Motor neuron (in vitro differentiated cells): ENCODE results near the gene TCOF1. TPM values are rescaled to one million over a fixed set of nuclear protein-coding genes. Genes with fewer than 3 reads are reported as not detected.

Experiments used
- ATAC-seq, 8 experiments: fragments of 200-7000 bp; cut with Tn5 transposase; replicated peaks in 6 of 8; 2 replicates each; pipeline ENCODE4 v1.8.0; 2021; ENCODE audit warnings: mild to moderate bottlenecking in 8 of 8, moderate library complexity in 8 of 8
- H3K27ac ChIP-seq, 2 donors: fragments of 250-450 bp; sonication (Bioruptor Pico); 2 replicates each; pipeline ENCODE4 v1.9.0; 2021; ENCODE audit warnings: antibody characterized with exemption in 2 of 2, mild to moderate bottlenecking in 2 of 2, moderate library complexity in 1 of 2
- H3K4me1 ChIP-seq, 2 donors: fragments of 250-450 bp; sonication (Bioruptor Pico); replicated peaks in 1 of 2; 2 replicates each; pipeline ENCODE4 v1.6.1; 2021; ENCODE audit warnings: antibody characterized with exemption in 2 of 2, mild to moderate bottlenecking in 2 of 2, moderate library complexity in 1 of 2
- H3K4me3 ChIP-seq, 5 donors: fragments of 250-450 bp; sonication (Bioruptor Pico); 2 replicates each; pipeline ENCODE4 v1.9.0; 2021; ENCODE audit warnings: antibody characterized with exemption in 5 of 5, mild to moderate bottlenecking in 5 of 5, moderate library complexity in 4 of 5
- WGBS, 10 experiments: fragments of 450-650 bp; shearing (Covaris generic); methylation state at CpG; one replicate each; pipeline ENCODE4 v1.0.0; 2022; 5-methylcytosine and 5-hydroxymethylcytosine counted together
- in situ Hi-C, 9 experiments: fragments of 400-800 bp; cut with MboI; loops; one replicate each; pipeline ENCODE4 v1.15.0; 2021; ENCODE audit warnings: low sequenced_read_pairs in 9 of 9, low pct_unique_long_range_greater_than_20kb in 2 of 9; ENCODE audit not compliant: unreplicated experiment in 9 of 9
- total RNA-seq, 8 experiments: library from RNA; unstranded; fragments of 300-600 nt; gene quantifications; 2 replicates each; pipeline versions ENCODE4 v1.2.3 to v1.2.4, GENCODE V29; 2022

TCOF1 gene
- total RNA-seq, 8 experiments from 2014 or later = 10.9 to 51.4 (median 17.9) TPM

- in situ Hi-C loops = no loop called here
- no peak overlapping the region for H3K4me3 ChIP-seq
- 80 to 100% (median 90%) methylated on average over 1 to 2 of the region's 12 CpGs; no CpG with 5 or more reads in 7 of the 10 experiments for WGBS, 10 experiments
- peak in 3 of 8 experiments; percentile 32 to 51 (median 41) for ATAC-seq
- no peaks in the 10 kb centered on the region for H3K4me1 ChIP-seq
- H3K27ac ChIP-seq = no peak overlapping the region
Observed at GRCh38 chr5:150398722-150399523, 41.4 kb downstream of the TCOF1 start.

GRCh38 chr5:150399524-150400211 lies 42.2 kb downstream of the TCOF1 start:
- no peak for ATAC-seq
- 60 to 100% (median 91%) methylated on average over 1 to 10 of the region's 11 CpGs; no CpG with 5 or more reads in 2 of the 10 experiments for WGBS, 10 experiments
- in situ Hi-C loops = no loop called here
- H3K27ac ChIP-seq = no peak overlapping the region
- no peak overlapping the region for H3K4me3 ChIP-seq
- H3K4me1 ChIP-seq = no peaks in the 10 kb centered on the region

GRCh38 chr5:150400316-150401075 lies 43.0 kb downstream of the TCOF1 start:
- WGBS, 10 experiments = 72 to 100% (median 87%) methylated on average over 2 to 10 of the region's 12 CpGs; no CpG with 5 or more reads in 1 of the 10 experiments

GRCh38 chr5:150401076-150401375 lies 43.5 kb downstream of the TCOF1 start:
- Histone ChIP-seq H3K4me3 (no peak overlapping the region), H3K4me1 (no peaks in the 10 kb centered on the region), H3K27ac (no peak overlapping the region)
- no peak for ATAC-seq
- in situ Hi-C loops = no loop called here
- 80 to 100% (median 90%) methylated on average over 1 to 3 of the region's 3 CpGs; no CpG with 5 or more reads in 3 of the 10 experiments for WGBS, 10 experiments

More at GRCh38 chr5:150400316-150401075, 43.0 kb downstream of the TCOF1 start:
- no peak for ATAC-seq
- Histone ChIP-seq H3K4me1 (no peaks in the 10 kb centered on the region), H3K27ac (no peak overlapping the region), H3K4me3 (no peak overlapping the region)
- in situ Hi-C loops = no loop called here

GRCh38 chr5:150401376-150402228 lies 44.1 kb downstream of the TCOF1 start:
- H3K4me1 ChIP-seq = no peaks in the 10 kb centered on the region
- H3K27ac ChIP-seq = no peak overlapping the region
- in situ Hi-C loops = no loop called here
- 70 to 97% (median 81%) methylated on average over 2 to 6 of the region's 11 CpGs; no CpG with 5 or more reads in 2 of the 10 experiments for WGBS, 10 experiments
- ATAC-seq = no peak
- no peak overlapping the region for H3K4me3 ChIP-seq

GRCh38 chr5:150402229-150402773 lies 44.8 kb downstream of the TCOF1 start:
- Histone ChIP-seq H3K27ac (no peak overlapping the region), H3K4me3 (no peak overlapping the region), H3K4me1 (no peaks in the 10 kb centered on the region)
- WGBS, 10 experiments = 88 to 100% (median 97%) methylated on average over 1 to 2 of the region's 4 CpGs; no CpG with 5 or more reads in 6 of the 10 experiments
- ATAC-seq = no peak
- in situ Hi-C loops = no loop called here

- ATAC-seq = no peak
- Histone ChIP-seq H3K4me3 (no peak overlapping the region), H3K4me1 (no peaks in the 10 kb centered on the region), H3K27ac (no peak overlapping the region)
- in situ Hi-C loops = no loop called here
- WGBS, 10 experiments = 86 to 100% (median 100%) methylated on average over 1 to 4 of the region's 12 CpGs; no CpG with 5 or more reads in 3 of the 10 experiments
Observed at GRCh38 chr5:150402901-150403342, 45.4 kb downstream of the TCOF1 start.

GRCh38 chr5:150404121-150404520 lies 46.6 kb downstream of the TCOF1 start:
- 74 to 100% (median 78%) methylated on average over 1 to 4 of the region's 5 CpGs; no CpG with 5 or more reads in 7 of the 10 experiments for WGBS, 10 experiments
- H3K4me3 ChIP-seq = no peak overlapping the region
- ATAC-seq = peak in 1 of 8 experiments; percentile 21
- no peak overlapping the region for H3K27ac ChIP-seq
- no peaks in the 10 kb centered on the region for H3K4me1 ChIP-seq
- in situ Hi-C loops = no loop called here

GRCh38 chr5:150404535-150404934 lies 47.0 kb downstream of the TCOF1 start:
- no peak for ATAC-seq
- H3K4me1 ChIP-seq = no peaks in the 10 kb centered on the region
- 80 to 92% methylated on average over 2 to 3 of the region's 10 CpGs; no CpG with 5 or more reads in 8 of the 10 experiments for WGBS, 10 experiments
- no peak overlapping the region for H3K27ac ChIP-seq
- in situ Hi-C loops = no loop called here
- no peak overlapping the region for H3K4me3 ChIP-seq

- 56 to 100% (median 100%) methylated on average over 1 to 5 of the region's 9 CpGs; no CpG with 5 or more reads in 4 of the 10 experiments for WGBS, 10 experiments
- Histone ChIP-seq H3K27ac (no peak overlapping the region), H3K4me3 (no peak overlapping the region), H3K4me1 (peaks cover 0 to 3% of the 10 kb centered on the region in 2 donors)
- in situ Hi-C loops = no loop called here
- ATAC-seq = no peak
Observed at GRCh38 chr5:150404941-150405816, 47.7 kb downstream of the TCOF1 start.

- H3K4me3 ChIP-seq = no peak overlapping the region
- in situ Hi-C loops = no loop called here
- WGBS, 10 experiments = 40 to 100% (median 80%) methylated on average over 1 to 3 of the region's 4 CpGs; no CpG with 5 or more reads in 5 of the 10 experiments
- peaks cover 0 to 7% of the 10 kb centered on the region in 2 donors for H3K4me1 ChIP-seq
- H3K27ac ChIP-seq = no peak overlapping the region
- ATAC-seq = no peak
Observed at GRCh38 chr5:150406103-150406722, 48.7 kb downstream of the TCOF1 start.
